H1 (cell line): ENCODE data around the gene UBAP2L.
A peak's percentile ranks its signal among the peaks of the same experiment; 100 is the strongest.

Experiments used
- BACH1 ChIP-seq: IDR thresholded peaks from 2 replicates; pipeline ENCODE4 v1.6.1; 2012; ENCODE audit warnings: low read length, improper control_type of control experiment
- CTCF ChIP-seq, 3 experiments: IDR thresholded peaks; 1 replicate in 2 of 3; 2 replicates in 1 of 3; pipeline versions ENCODE4 v1.5.1 to v1.6.1; 2011; ENCODE audit warnings: low read length in 3 of 3, mild to moderate bottlenecking in 3 of 3, inconsistent platforms in 2 of 3, low read depth in 1 of 3, moderate library complexity in 1 of 3; ENCODE audit not compliant: insufficient read depth in 1 of 3; ENCODE audit errors: control extremely low read depth in 1 of 3
- EGR1 ChIP-seq: IDR thresholded peaks from 2 replicates; pipeline ENCODE4 v1.6.1; 2011; ENCODE audit warnings: low read depth, low read length, borderline replicate concordance
- GABPA ChIP-seq: IDR thresholded peaks from 2 replicates; pipeline ENCODE4 v1.6.1; 2011; ENCODE audit warnings: mild to moderate bottlenecking, low read length, moderate library complexity, borderline replicate concordance; ENCODE audit not compliant: insufficient read depth
- KDM1A ChIP-seq: fragments of 200-600, 300-600 bp; sonication (generic); IDR thresholded peaks from 2 replicates; pipeline ENCODE4 v1.7.1; 2016; ENCODE audit warnings: mild to moderate bottlenecking, low read length, borderline replicate concordance
- KDM5A ChIP-seq: fragments of 200-600 bp; IDR thresholded peaks from 2 replicates; pipeline ENCODE4 v1.7.1; 2012; ENCODE audit warnings: mild to moderate bottlenecking, low read length, inconsistent platforms, mixed read lengths
- NRF1 ChIP-seq: IDR thresholded peaks from 2 replicates; pipeline ENCODE4 v1.6.1; 2011; ENCODE audit warnings: mild to moderate bottlenecking, low read depth, low read length, improper control_type of control experiment
- POLR2A ChIP-seq, 2 experiments: IDR thresholded peaks; 1 replicate in 1 of 2; 2 replicates in 1 of 2; pipeline ENCODE4 v1.6.1; 2011; ENCODE audit warnings: low read depth in 2 of 2, low read length in 2 of 2, mild to moderate bottlenecking in 2 of 2; ENCODE audit errors: control extremely low read depth in 1 of 2
- POLR2AphosphoS5 ChIP-seq: IDR thresholded peaks from 2 replicates; pipeline ENCODE4 v1.6.1; 2011; ENCODE audit warnings: low read depth, low read length
- RBBP5 ChIP-seq: IDR thresholded peaks from 2 replicates; pipeline ENCODE4 v1.7.1; 2012; ENCODE audit warnings: low read depth, mild to moderate bottlenecking, inconsistent platforms, low read length, moderate library complexity, borderline replicate concordance
- SP1 ChIP-seq: IDR thresholded peaks from 2 replicates; pipeline ENCODE4 v1.6.1; 2011; ENCODE audit warnings: low read depth, low read length
- YY1 ChIP-seq: IDR thresholded peaks from 2 replicates; pipeline ENCODE4 v1.6.1; 2011; ENCODE audit warnings: low read depth, mild to moderate bottlenecking, low read length

GRCh38 chr1:154199563-154199879 lies 21.2 kb upstream of the UBAP2L start:
- TF ChIP-seq CTCF (IDR thresholded peaks at IDR 0.05; ENCODE audit: control extremely low read depth in 1 of 3, insufficient read depth in 1 of 3, low read depth in 1 of 3, low read length in 3 of 3) (peak in 1 of 3 experiments; percentile 1; a peak in 1 of 4 replicates), POLR2AphosphoS5 (no peak), NRF1 (no peak), RBBP5 (no peak), SP1 (no peak), POLR2A (IDR thresholded peaks at IDR 0.05; ENCODE audit: control extremely low read depth in 1 of 2, low read depth in 2 of 2, low read length in 2 of 2) (no peak), GABPA (no peak), BACH1 (no peak), EGR1 (no peak), KDM1A (no peak), KDM5A (no peak), YY1 (no peak)
